GM12878 (cell line): ENCODE measurements around the gene SLC25A29. TPM values are rescaled to one million over a fixed set of nuclear protein-coding genes. Genes with fewer than 3 reads are reported as not detected.

Experiments
- ATAC-seq: fragments of 200-7000 bp; cut with Tn5 transposase; 3 replicates; pipeline ENCODE4 v1.9.1; 2020; ENCODE audit warnings: mild to moderate bottlenecking, moderate library complexity
- BruUV-seq: library from RNA; stranded (reverse); fragments of 400-500 nt; replicated peaks from 2 replicates; lab custom pipeline; 2021; lab: Mats Ljungman, UMichigan
- CTCF ChIA-PET: fragments of 300-600 bp; sonication (Branson Sonifier 250); formaldehyde crosslinking; extraction: SDS; loops from one replicate; lab custom pipeline; 2021; ENCODE audit warnings: inconsistent platforms; lab: Yijun Ruan, JAX
- POLR2A ChIA-PET: fragments of 350-600 bp; formaldehyde crosslinking; extraction: SDS; loops from one replicate; lab custom pipeline; 2021; ENCODE audit warnings: inconsistent platforms; lab: Charles Lee
- RAD21 ChIA-PET: fragments of 300-600 bp; sonication (Branson Sonifier 250); formaldehyde crosslinking; loops from one replicate; lab custom pipeline; 2023; ENCODE audit warnings: antibody characterized with exemption; ENCODE audit not compliant: unreplicated experiment; lab: Charles Lee
- SMC1A ChIA-PET: fragments of 300-600 bp; sonication (Branson Sonifier 250); formaldehyde crosslinking; loops from one replicate; lab custom pipeline; 2023; ENCODE audit not compliant: unreplicated experiment, uncharacterized antibody; lab: Charles Lee
- DNase-seq: peaks from one replicate; pipeline ENCODE4 v3.0.0-alpha.2; 2011; ENCODE audit warnings: low read depth, low spot score
- FAIRE-seq: peaks from 3 replicates; lab custom pipeline; 2011; peaks lifted over from hg19 to GRCh38; lab: Jason Lieb, UNC
- H2AFZ ChIP-seq: 2 replicates; pipeline ENCODE4 v1.6.0; 2011; ENCODE audit warnings: low read depth, low read length, control low read depth; ENCODE audit not compliant: control insufficient read depth
- H3K27ac ChIP-seq: 2 replicates; pipeline ENCODE4 v1.5.1; 2011; ENCODE audit warnings: control low read depth; ENCODE audit not compliant: control insufficient read depth, insufficient read depth
- H3K27me3 ChIP-seq, 2 experiments: replicated peaks in 1 of 2; 2 replicates each; pipeline versions ENCODE4 v1.6.0 to v1.6.1; 2011; ENCODE audit warnings: low read length in 1 of 2; ENCODE audit not compliant: control insufficient read depth in 2 of 2, insufficient read depth in 2 of 2
- H3K36me3 ChIP-seq, 2 experiments: 2 replicates each; pipeline ENCODE4 v1.5.1; 2011; ENCODE audit warnings: low read length in 1 of 2; ENCODE audit not compliant: control insufficient read depth in 2 of 2, insufficient read depth in 2 of 2
- H3K4me1 ChIP-seq: 2 replicates; pipeline ENCODE4 v1.6.1; 2011; ENCODE audit warnings: mild to moderate bottlenecking, low read length, moderate library complexity, mixed read lengths; ENCODE audit not compliant: control insufficient read depth, insufficient read depth
- H3K4me2 ChIP-seq: 2 replicates; pipeline ENCODE4 v1.6.0; 2011; ENCODE audit warnings: control low read depth; ENCODE audit not compliant: control insufficient read depth, insufficient read depth
- H3K4me3 ChIP-seq: fragments of 200-600 bp; sonication (generic); 2 replicates; pipeline ENCODE4 v1.5.1; 2016
- H3K79me2 ChIP-seq: 2 replicates; pipeline ENCODE4 v1.6.0; 2011; ENCODE audit warnings: low read length; ENCODE audit not compliant: control insufficient read depth, insufficient read depth
- H3K9ac ChIP-seq: 2 replicates; pipeline ENCODE4 v1.8.0; 2011; ENCODE audit warnings: low read length, control low read depth, mixed read lengths; ENCODE audit not compliant: control insufficient read depth, insufficient read depth
- H3K9me3 ChIP-seq: replicated peaks from 3 replicates; pipeline ENCODE4 v1.5.1; 2011; ENCODE audit warnings: mild to moderate bottlenecking, low read length; ENCODE audit not compliant: control insufficient read depth, insufficient read depth
- H4K20me1 ChIP-seq: 2 replicates; pipeline ENCODE4 v1.6.0; 2011; ENCODE audit not compliant: control insufficient read depth, insufficient read depth
- BCL3 ChIP-seq: IDR thresholded peaks from 2 replicates; pipeline ENCODE4 v1.6.1; 2011; ENCODE audit warnings: borderline replicate concordance, low read depth, mild to moderate bottlenecking, moderate library complexity, low read length; ENCODE audit not compliant: insufficient read depth, poor library complexity, severe bottlenecking
- BRCA1 ChIP-seq: IDR thresholded peaks from 2 replicates; pipeline ENCODE4 v1.6.1; 2011; ENCODE audit warnings: low read depth, low read length, improper control_type of control experiment
- CBX5 ChIP-seq: sonication (generic); IDR thresholded peaks from 2 replicates; pipeline ENCODE4 v1.6.1; 2016; ENCODE audit warnings: low read depth, moderate library complexity, mild to moderate bottlenecking, inconsistent platforms
- CHD4 ChIP-seq: fragments of 200-600 bp; sonication (generic); IDR thresholded peaks from 2 replicates; pipeline ENCODE4 v1.6.1; 2016; ENCODE audit warnings: mild to moderate bottlenecking
- DPF2 ChIP-seq: fragments of 450-650 bp; IDR thresholded peaks from 2 replicates; pipeline ENCODE4 v1.6.1; 2017; ENCODE audit warnings: mild to moderate bottlenecking
- FOXK2 ChIP-seq: fragments of 450-650 bp; IDR thresholded peaks from 2 replicates; pipeline ENCODE4 v1.6.1; 2017; ENCODE audit warnings: mild to moderate bottlenecking, moderate library complexity
- IRF5 ChIP-seq: fragments of 450-650 bp; IDR thresholded peaks from 2 replicates; pipeline ENCODE4 v1.6.1; 2017; ENCODE audit warnings: borderline replicate concordance
- JUND ChIP-seq: IDR thresholded peaks from 2 replicates; pipeline ENCODE4 v1.6.1; 2012; ENCODE audit warnings: low read depth, mild to moderate bottlenecking, low read length, improper control_type of control experiment, moderate library complexity
- KLF5 ChIP-seq: fragments of 450-650 bp; IDR thresholded peaks from 2 replicates; pipeline ENCODE4 v1.6.1; 2014; ENCODE audit warnings: mild to moderate bottlenecking; ENCODE audit not compliant: partially characterized antibody
- MYB ChIP-seq: fragments of 150-350 bp; IDR thresholded peaks from 2 replicates; pipeline ENCODE4 v1.6.1; 2014; ENCODE audit warnings: mild to moderate bottlenecking, low read depth, low read length, borderline replicate concordance
- NBN ChIP-seq: fragments of 450-650 bp; IDR thresholded peaks from 2 replicates; pipeline ENCODE4 v1.6.1; 2016
- NFXL1 ChIP-seq: fragments of 450-650 bp; IDR thresholded peaks from 2 replicates; pipeline ENCODE4 v1.6.1; 2017; ENCODE audit warnings: antibody characterized with exemption, mild to moderate bottlenecking, borderline replicate concordance
- POLR2AphosphoS2 ChIP-seq: IDR thresholded peaks from 2 replicates; pipeline ENCODE4 v1.6.1; 2011; ENCODE audit warnings: low read depth, mild to moderate bottlenecking, low read length, improper control_type of control experiment, moderate library complexity
- RAD51 ChIP-seq: fragments of 450-650 bp; IDR thresholded peaks from 2 replicates; pipeline ENCODE4 v1.6.1; 2016; ENCODE audit warnings: moderate library complexity, mild to moderate bottlenecking, inconsistent platforms
- RB1 ChIP-seq: fragments of 450-650 bp; formaldehyde crosslinking; IDR thresholded peaks from 2 replicates; pipeline ENCODE4 v1.6.1; 2017; ENCODE audit warnings: mild to moderate bottlenecking, borderline replicate concordance
- REST ChIP-seq: IDR thresholded peaks from 2 replicates; pipeline ENCODE4 v1.6.1; 2012; ENCODE audit warnings: mild to moderate bottlenecking, low read depth, low read length
- SUPT20H ChIP-seq: IDR thresholded peaks from 2 replicates; pipeline ENCODE4 v1.6.1; 2011; ENCODE audit warnings: low read depth, mild to moderate bottlenecking, low read length, moderate library complexity, borderline replicate concordance; ENCODE audit not compliant: control insufficient read depth
- SUZ12 ChIP-seq: fragments of 200-600 bp; sonication (generic); IDR thresholded peaks from one replicate; pipeline ENCODE4 v1.6.1; 2018; ENCODE audit warnings: antibody characterized with exemption, mild to moderate bottlenecking; ENCODE audit not compliant: unreplicated experiment
- WGBS: methylation state at CpG from one replicate; pipeline ENCODE4 v1.1.6; 2016; ENCODE audit warnings: low lambda C conversion rate; ENCODE audit not compliant: insufficient replicate concordance, insufficient coverage; ENCODE audit errors: missing lambda C conversion rate; 5-methylcytosine and 5-hydroxymethylcytosine counted together
- in situ Hi-C: fragments of 300-500 bp; cut with MboI; formaldehyde crosslinking; loops from 9 replicates; pipeline ENCODE4 v1.14.3; 2018; ENCODE audit warnings: mixed read lengths
- intact Hi-C: fragments of 100-400 bp; cut with micrococcal nuclease; formaldehyde crosslinking; loops from one replicate; pipeline ENCODE4 v1.14.2; 2022; ENCODE audit not compliant: unreplicated experiment
- polyA plus RNA-seq, 11 experiments: library from polyadenylated mRNA; depleted of rRNA in 4 of 11; unstranded in 6 of 11; stranded (reverse) in 5 of 11; fragments of >200 nt; fragmentation: Nextera tagmentation in 4 of 11; fragmentation: Illumina TruSeq in 1 of 11; extraction: Ambion mirVana in 4 of 11; extraction: Trizol in 1 of 11; gene quantifications; 1 replicate in 1 of 11; 2 replicates in 10 of 11; pipeline versions ENCODE4 v1.2.1 to v1.2.3, GENCODE V29; 2011 to 2016; ENCODE audit warnings: inconsistent platforms in 2 of 11, missing spikeins in 2 of 11, low read depth in 1 of 11
- total RNA-seq, 4 experiments: library from RNA; depleted of rRNA in 3 of 4; stranded (reverse); fragments of >200 nt in 3 of 4; fragmentation: Illumina TruSeq in 1 of 4; extraction: Trizol in 1 of 4; gene quantifications; 2 replicates each; pipeline versions ENCODE4 v1.2.1 to v1.2.3, GENCODE V29; 2013 to 2021

SLC25A29 gene
- total and polyA plus RNA-seq, 10 of the 15 experiments (the other 5 are each of a cell fraction or from before 2014, with no cell fraction given): 0.42 to 13.3 (median 4.0) TPM; not detected in 1

GRCh38 chr14:100290607-100291304, 15.5 kb downstream of the SLC25A29 start:
- ChIA-PET RAD21 (interaction anchor here (1.1 to 1.5 kb wide), 2 partner anchors 50 to 86 kb away, joined by 5 read pairs; no protein-coding TSS in a partner anchor), CTCF (interaction anchor here (0.9 to 2.4 kb wide), 6 partner anchors 13 to 355 kb away, joined by 3 to 12 read pairs (median 4); no protein-coding TSS in a partner anchor), SMC1A (interaction anchor here (0.9 to 1.8 kb wide), 2 partner anchors 12 to 87 kb away, joined by 3 to 9 read pairs; no protein-coding TSS in a partner anchor), POLR2A (interaction anchor here (0.8 kb wide), 1 partner anchor 49 kb away, joined by 4 read pairs; no protein-coding TSS in a partner anchor)
- Histone ChIP-seq H3K9me3 (no peaks in the 10 kb centered on the region), H3K36me3 (no peaks in the 10 kb centered on the region), H4K20me1 (no peaks in the 10 kb centered on the region), H3K9ac (no peak overlapping the region), H2AFZ (no peak overlapping the region), H3K27ac (no peak overlapping the region), H3K4me3 (no peak overlapping the region), H3K4me2 (no peak overlapping the region), H3K27me3 (no peaks in the 10 kb centered on the region), H3K79me2 (no peaks in the 10 kb centered on the region), H3K4me1 (no peaks in the 10 kb centered on the region)
- in situ Hi-C loops: no loop called here
- no TSS peak for BruUV-seq
- WGBS: 75% methylated on average over 12 of the region's 12 CpGs
- intact Hi-C loops: no loop called here
- no peak for DNase-seq
- no peak for TF ChIP-seq DPF2
- no peak for TF ChIP-seq CHD4
- TF ChIP-seq CBX5: no peak
- no peak for TF ChIP-seq IRF5
- TF ChIP-seq REST: no peak
- no peak for TF ChIP-seq BCL3
- no peak for TF ChIP-seq RB1
- no peak for TF ChIP-seq POLR2AphosphoS2
- no peak for TF ChIP-seq SUZ12
- no peak for TF ChIP-seq NBN
- TF ChIP-seq BRCA1: no peak
- no peak for TF ChIP-seq KLF5
- no peak for TF ChIP-seq FOXK2
- TF ChIP-seq JUND: no peak
- TF ChIP-seq NFXL1: no peak
- TF ChIP-seq RAD51: no peak
- TF ChIP-seq SUPT20H: no peak
- no peak for TF ChIP-seq MYB
- no peak for FAIRE-seq
- no peak for ATAC-seq
